ENCODE measurements around the gene SLC22A23.

Gene SLC22A23

GRCh38 chr6:3291346-3291745 is 165.5 kb downstream of the SLC22A23 start:
- no peaks in the 10 kb centered on the region for H3K36me3 ChIP-seq (replicated peaks; ENCODE audit: insufficient read depth, low read length)
- no peaks in the 10 kb centered on the region for H3F3A ChIP-seq (ENCODE audit: insufficient read depth, low read length)
- no peak for DNase-seq
- no peak overlapping the region for H3K4me2 ChIP-seq (ENCODE audit: low read depth, low read length)
- no peaks in the 10 kb centered on the region for H3K9me2 ChIP-seq (replicated peaks; ENCODE audit: insufficient read depth, low read length)
- H3K4me3 ChIP-seq (ENCODE audit: low read length): no peak overlapping the region
- H3K9me3 ChIP-seq (replicated peaks; ENCODE audit: insufficient read depth, low read length): no peaks in the 10 kb centered on the region
- H3K9ac ChIP-seq (ENCODE audit: low read length): no peak overlapping the region
- no peaks in the 10 kb centered on the region for H3K27me3 ChIP-seq (replicated peaks; ENCODE audit: insufficient read depth, low read length)
- H3K27ac ChIP-seq (ENCODE audit: low read length): no peak overlapping the region
- H2AFZ ChIP-seq (ENCODE audit: low read length): no peak overlapping the region
- no peaks in the 10 kb centered on the region for H4K20me1 ChIP-seq (ENCODE audit: insufficient read depth, low read length)
- H3K4me1 ChIP-seq (ENCODE audit: low read length): no peaks in the 10 kb centered on the region
- H3K79me2 ChIP-seq (ENCODE audit: low read length): no peaks in the 10 kb centered on the region
- TF ChIP-seq EZH2phosphoT487 (IDR thresholded peaks at IDR 0.05; ENCODE audit: low read length) (no peak), CTCF (IDR thresholded peaks at IDR 0.05; ENCODE audit: low read length) (no peak), EZH2 (optimal IDR thresholded peaks at IDR 0.05; ENCODE audit: low read depth, low read length) (no peak)

GRCh38 chr6:3290931-3291211 is 166.0 kb downstream of the SLC22A23 start:
- Histone ChIP-seq H3K4me2 (ENCODE audit: low read depth, low read length) (no peak overlapping the region), H3K9ac (ENCODE audit: low read length) (no peak overlapping the region), H3K9me3 (replicated peaks; ENCODE audit: insufficient read depth, low read length) (no peaks in the 10 kb centered on the region), H3F3A (ENCODE audit: insufficient read depth, low read length) (no peaks in the 10 kb centered on the region), H3K9me2 (replicated peaks; ENCODE audit: insufficient read depth, low read length) (no peaks in the 10 kb centered on the region), H3K27me3 (replicated peaks; ENCODE audit: insufficient read depth, low read length) (no peaks in the 10 kb centered on the region), H3K79me2 (ENCODE audit: low read length) (no peaks in the 10 kb centered on the region), H3K4me3 (ENCODE audit: low read length) (no peak overlapping the region), H3K27ac (ENCODE audit: low read length) (no peak overlapping the region), H3K4me1 (ENCODE audit: low read length) (no peaks in the 10 kb centered on the region), H2AFZ (ENCODE audit: low read length) (no peak overlapping the region), H4K20me1 (ENCODE audit: insufficient read depth, low read length) (no peaks in the 10 kb centered on the region), H3K36me3 (replicated peaks; ENCODE audit: insufficient read depth, low read length) (no peaks in the 10 kb centered on the region)
- no peak for DNase-seq
- no peak for TF ChIP-seq EZH2 (optimal IDR thresholded peaks at IDR 0.05; ENCODE audit: low read depth, low read length)

GRCh38 chr6:3290149-3290930 is 166.5 kb downstream of the SLC22A23 start:
- DNase-seq: no peak
- Histone ChIP-seq H3K9ac (ENCODE audit: low read length) (no peak overlapping the region), H3K36me3 (replicated peaks; ENCODE audit: insufficient read depth, low read length) (no peaks in the 10 kb centered on the region), H3K4me1 (ENCODE audit: low read length) (no peaks in the 10 kb centered on the region), H3F3A (ENCODE audit: insufficient read depth, low read length) (no peaks in the 10 kb centered on the region), H3K79me2 (ENCODE audit: low read length) (no peaks in the 10 kb centered on the region), H3K27me3 (replicated peaks; ENCODE audit: insufficient read depth, low read length) (no peaks in the 10 kb centered on the region), H3K4me2 (ENCODE audit: low read depth, low read length) (no peak overlapping the region), H2AFZ (ENCODE audit: low read length) (no peak overlapping the region), H3K27ac (ENCODE audit: low read length) (no peak overlapping the region), H3K9me3 (replicated peaks; ENCODE audit: insufficient read depth, low read length) (no peaks in the 10 kb centered on the region), H3K4me3 (ENCODE audit: low read length) (no peak overlapping the region), H3K9me2 (replicated peaks; ENCODE audit: insufficient read depth, low read length) (no peaks in the 10 kb centered on the region), H4K20me1 (ENCODE audit: insufficient read depth, low read length) (no peaks in the 10 kb centered on the region)
- TF ChIP-seq EZH2phosphoT487 (IDR thresholded peaks at IDR 0.05; ENCODE audit: low read length) (no peak), EZH2 (optimal IDR thresholded peaks at IDR 0.05; ENCODE audit: low read depth, low read length) (no peak), CTCF (IDR thresholded peaks at IDR 0.05; ENCODE audit: low read length) (no peak)

GRCh38 chr6:3289664-3290055 is 167.2 kb downstream of the SLC22A23 start:
- H3K4me2 ChIP-seq (ENCODE audit: low read depth, low read length): no peak overlapping the region
- no peak overlapping the region for H3K4me3 ChIP-seq (ENCODE audit: low read length)
- DNase-seq: no peak
- no peaks in the 10 kb centered on the region for H3K36me3 ChIP-seq (replicated peaks; ENCODE audit: insufficient read depth, low read length)
- H3K79me2 ChIP-seq (ENCODE audit: low read length): no peaks in the 10 kb centered on the region
- no peak overlapping the region for H3K9ac ChIP-seq (ENCODE audit: low read length)
- no peaks in the 10 kb centered on the region for H3K9me3 ChIP-seq (replicated peaks; ENCODE audit: insufficient read depth, low read length)
- no peaks in the 10 kb centered on the region for H3K27me3 ChIP-seq (replicated peaks; ENCODE audit: insufficient read depth, low read length)
- H3K9me2 ChIP-seq (replicated peaks; ENCODE audit: insufficient read depth, low read length): no peaks in the 10 kb centered on the region
- H4K20me1 ChIP-seq (ENCODE audit: insufficient read depth, low read length): no peaks in the 10 kb centered on the region
- H3K4me1 ChIP-seq (ENCODE audit: low read length): no peaks in the 10 kb centered on the region
- no peak overlapping the region for H2AFZ ChIP-seq (ENCODE audit: low read length)
- no peaks in the 10 kb centered on the region for H3F3A ChIP-seq (ENCODE audit: insufficient read depth, low read length)
- no peak overlapping the region for H3K27ac ChIP-seq (ENCODE audit: low read length)
- TF ChIP-seq EZH2 (optimal IDR thresholded peaks at IDR 0.05; ENCODE audit: low read depth, low read length) (no peak), EZH2phosphoT487 (IDR thresholded peaks at IDR 0.05; ENCODE audit: low read length) (no peak), CTCF (IDR thresholded peaks at IDR 0.05; ENCODE audit: low read length) (no peak)

Measured in MM.1S (cell line).